HS-5 (cell line): ENCODE results near the gene HERPUD1.
"Not testable (repeated sequence)": the region's sequence is repeated elsewhere in the genome, so short reads cannot be mapped to it uniquely, and the experiment has no call there.

Source experiments
- DNase-seq: peaks from one replicate; pipeline ENCODE4 v3.0.0-alpha.2; 2012; ENCODE audit warnings: low read depth

Gene HERPUD1

GRCh38 chr16:56931892-56932720, at the start of gene HERPUD1:
HERPUD1 (plus strand) TSS chr16:56932142; CDS start chr16:56932245, 103 bp downstream.
- DNase-seq = peak; percentile 90

- no peak for DNase-seq
Observed at GRCh38 chr16:56883586-56883985, 48.4 kb upstream of the HERPUD1 start.

- DNase-seq = no peak
Observed at GRCh38 chr16:56884026-56884582, 47.8 kb upstream of the HERPUD1 start.

- not testable (repeated sequence) for DNase-seq
Observed at GRCh38 chr16:56884929-56885328, 47.0 kb upstream of the HERPUD1 start.

GRCh38 chr16:56885446-56886162, 46.3 kb upstream of the HERPUD1 start:
- DNase-seq = no peak

GRCh38 chr16:56886296-56886695, 45.6 kb upstream of the HERPUD1 start:
- no peak for DNase-seq

GRCh38 chr16:56886826-56887225, 45.1 kb upstream of the HERPUD1 start:
- DNase-seq = no peak

- no peak for DNase-seq
Observed at GRCh38 chr16:56888806-56889205, 43.1 kb upstream of the HERPUD1 start.

GRCh38 chr16:56889206-56889605, 42.7 kb upstream of the HERPUD1 start:
- DNase-seq = no peak

- no peak for DNase-seq
Observed at GRCh38 chr16:56891685-56892084, 40.3 kb upstream of the HERPUD1 start.

GRCh38 chr16:56892705-56893104, 39.2 kb upstream of the HERPUD1 start:
- no peak for DNase-seq

GRCh38 chr16:56894331-56894917, 37.5 kb upstream of the HERPUD1 start:
- DNase-seq = no peak

GRCh38 chr16:56895813-56896212, 36.1 kb upstream of the HERPUD1 start:
- no peak for DNase-seq

GRCh38 chr16:56896244-56896643, 35.7 kb upstream of the HERPUD1 start:
- no peak for DNase-seq

GRCh38 chr16:56897026-56897799, 34.7 kb upstream of the HERPUD1 start:
- no peak for DNase-seq

GRCh38 chr16:56898847-56899246, 33.1 kb upstream of the HERPUD1 start:
- no peak for DNase-seq

GRCh38 chr16:56903866-56904265, 28.1 kb upstream of the HERPUD1 start:
- no peak for DNase-seq

- DNase-seq = no peak
Observed at GRCh38 chr16:56907401-56907800, 24.5 kb upstream of the HERPUD1 start.

GRCh38 chr16:56909527-56909979, 22.4 kb upstream of the HERPUD1 start:
- DNase-seq = no peak

GRCh38 chr16:56910112-56910511, 21.8 kb upstream of the HERPUD1 start:
- no peak for DNase-seq

- peak; percentile 86 for DNase-seq
Observed at GRCh38 chr16:56910654-56911539, 21.0 kb upstream of the HERPUD1 start.
